ENCODE results near the gene SLC12A9. TPM values are rescaled to one million over a fixed set of nuclear protein-coding genes. Genes with fewer than 3 reads are reported as not detected.

The SLC12A9 gene
- total and polyA plus RNA-seq, 2 of the 8 experiments (the other 6 are each of a cell fraction or from before 2014, with no cell fraction given): 31.4 to 40.1 TPM

DNA sequence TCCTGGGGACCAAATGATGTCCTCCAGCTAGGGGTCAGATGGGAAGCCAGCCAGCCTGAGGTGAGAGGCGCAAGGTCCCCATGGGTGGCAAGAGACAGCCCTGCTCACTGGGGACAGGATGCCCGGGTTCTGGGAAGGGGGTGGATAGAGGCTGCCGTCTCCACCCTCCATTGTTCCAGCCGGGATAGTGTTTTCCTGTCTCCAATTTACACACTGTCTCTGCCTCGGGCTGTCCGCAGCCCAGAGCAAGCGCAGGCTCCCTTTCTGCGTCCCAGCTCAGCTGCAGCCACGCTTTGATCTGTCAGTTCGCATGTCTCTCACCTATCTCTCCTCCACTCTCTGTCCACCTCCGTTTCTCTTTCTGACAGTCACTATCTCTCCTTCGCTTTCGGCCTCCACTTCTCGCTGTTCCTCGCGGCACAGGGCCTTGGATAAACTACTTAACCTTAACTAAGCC, 27.3 kb upstream of the SLC12A9 start (continued):
- TF ChIP-seq JUN (IDR thresholded peaks at IDR 0.05; ENCODE audit: low read depth, low read length) (no peak), HDAC2 (IDR thresholded peaks at IDR 0.05; ENCODE audit: borderline replicate concordance in 1 of 2, low read depth in 2 of 2, low read length in 2 of 2) (no peak)
- TF ChIP-seq, protein P1, sequence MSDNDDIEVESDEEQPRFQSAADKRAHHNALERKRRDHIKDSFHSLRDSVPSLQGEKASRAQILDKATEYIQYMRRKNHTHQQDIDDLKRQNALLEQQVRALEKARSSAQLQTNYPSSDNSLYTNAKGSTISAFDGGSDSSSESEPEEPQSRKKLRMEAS (IDR thresholded peaks at IDR 0.05): peak; percentile 46; the same call in 1 of the 2 replicates
